ENCODE measurements around the gene COMMD10.

- TF ChIP-seq CTCF (conservative IDR thresholded peaks at IDR 0.05) (no peak), ZFX (IDR thresholded peaks at IDR 0.05) (no peak)
Observed at GRCh38 chr5:116229131-116229689, 144.4 kb downstream of the COMMD10 start.
